ENCODE results near the gene KCTD16.

KCTD16 gene

GRCh38 chr5:144335561-144335960, 164.9 kb downstream of the KCTD16 start:
- no peak for DNase-seq (ENCODE audit: low read depth)

GRCh38 chr5:144336191-144336961, 165.7 kb downstream of the KCTD16 start:
- no peak for DNase-seq (ENCODE audit: low read depth)

GRCh38 chr5:144352330-144352729, 181.7 kb downstream of the KCTD16 start:
- DNase-seq (ENCODE audit: low read depth) = no peak

GRCh38 chr5:144352732-144353317, 182.2 kb downstream of the KCTD16 start:
- no peak for DNase-seq (ENCODE audit: low read depth)

GRCh38 chr5:144356489-144356888, 185.8 kb downstream of the KCTD16 start:
- DNase-seq (ENCODE audit: low read depth) = no peak

- DNase-seq (ENCODE audit: low read depth) = no peak
Measured at GRCh38 chr5:144361406-144361805, 190.7 kb downstream of the KCTD16 start.

- DNase-seq (ENCODE audit: low read depth) = no peak
Measured at GRCh38 chr5:144365885-144366284, 195.2 kb downstream of the KCTD16 start.

- no peak for DNase-seq (ENCODE audit: low read depth)
Measured at GRCh38 chr5:144367991-144368390, 197.3 kb downstream of the KCTD16 start.

- DNase-seq (ENCODE audit: low read depth) = no peak
Measured at GRCh38 chr5:144368556-144368955, 197.9 kb downstream of the KCTD16 start.

- no peak for DNase-seq (ENCODE audit: low read depth)
Measured at GRCh38 chr5:144369006-144369405, 198.3 kb downstream of the KCTD16 start.

GRCh38 chr5:144370273-144370672, 199.6 kb downstream of the KCTD16 start:
- DNase-seq (ENCODE audit: low read depth) = no peak

- DNase-seq (ENCODE audit: low read depth) = no peak
Measured at GRCh38 chr5:144374637-144375036, 204.0 kb downstream of the KCTD16 start.

GRCh38 chr5:144377207-144377606, 206.5 kb downstream of the KCTD16 start:
- DNase-seq (ENCODE audit: low read depth) = no peak

GRCh38 chr5:144378681-144379080, 208.0 kb downstream of the KCTD16 start:
- DNase-seq (ENCODE audit: low read depth) = no peak

- DNase-seq (ENCODE audit: low read depth) = no peak
Measured at GRCh38 chr5:144385597-144385996, 214.9 kb downstream of the KCTD16 start.

- no peak for DNase-seq (ENCODE audit: low read depth)
Measured at GRCh38 chr5:144386315-144386714, 215.6 kb downstream of the KCTD16 start.

GRCh38 chr5:144390133-144390532, 219.5 kb downstream of the KCTD16 start:
- no peak for DNase-seq (ENCODE audit: low read depth)

GRCh38 chr5:144391044-144391443, 220.4 kb downstream of the KCTD16 start:
- DNase-seq (ENCODE audit: low read depth) = no peak

- no peak for DNase-seq (ENCODE audit: low read depth)
Measured at GRCh38 chr5:144393641-144394435, 223.2 kb downstream of the KCTD16 start.

GRCh38 chr5:144395704-144396103, 225.0 kb downstream of the KCTD16 start:
- no peak for DNase-seq (ENCODE audit: low read depth)

- DNase-seq (ENCODE audit: low read depth) = no peak
Measured at GRCh38 chr5:144403058-144403457, 232.4 kb downstream of the KCTD16 start.

GRCh38 chr5:144403817-144404420, 233.2 kb downstream of the KCTD16 start:
- no peak for DNase-seq (ENCODE audit: low read depth)

GRCh38 chr5:144404672-144405071, 234.0 kb downstream of the KCTD16 start:
- DNase-seq (ENCODE audit: low read depth) = no peak
